HAP-1 (cell line): ENCODE results near the gene SMC1A.
"Not testable (repeated sequence)": the region's sequence is repeated elsewhere in the genome, so short reads cannot be mapped to it uniquely, and the experiment has no call there.

Experiments used
- DNase-seq, 2 experiments: peaks; one replicate each; pipeline ENCODE4 v3.0.0-alpha.2; 2016 to 2020; ENCODE audit warnings: low spot score in 2 of 2
- H3K27me3 ChIP-seq: fragments of 250-450 bp; sonication (Bioruptor Pico); 2 replicates; pipeline ENCODE4 v1.5.1; 2020; ENCODE audit warnings: low read depth, mild to moderate bottlenecking, moderate library complexity
- H3K36me3 ChIP-seq: fragments of 250-450 bp; sonication (Bioruptor Pico); replicated peaks from 2 replicates; pipeline ENCODE4 v1.5.1; 2020; ENCODE audit warnings: mild to moderate bottlenecking
- H3K4me1 ChIP-seq: fragments of 250-450 bp; sonication (Bioruptor Pico); 2 replicates; pipeline ENCODE4 v1.5.1; 2020; ENCODE audit warnings: mild to moderate bottlenecking
- H3K4me3 ChIP-seq: fragments of 250-450 bp; sonication (Bioruptor Pico); 2 replicates; pipeline ENCODE4 v1.5.1; 2020; ENCODE audit warnings: mild to moderate bottlenecking, moderate library complexity
- H3K9me3 ChIP-seq: fragments of 250-450 bp; sonication (Bioruptor Pico); 2 replicates; pipeline ENCODE4 v1.5.1; 2020; ENCODE audit warnings: mild to moderate bottlenecking, moderate library complexity
- in situ Hi-C: fragments of 300-500 bp; cut with MboI; formaldehyde crosslinking; loops from 3 replicates; pipeline ENCODE4 v1.14.3; 2020; ENCODE audit warnings: low sequenced_read_pairs, inconsistent platforms, mixed read lengths

The SMC1A gene

GRCh38 chrX:53438832-53439230, 16.4 kb upstream of the SMC1A start:
- peaks cover 4% of the 10 kb centered on the region; the same call in 1 of the 2 replicates for H3K27me3 ChIP-seq
- DNase-seq: no peak
- peaks cover 18% of the 10 kb centered on the region for H3K4me1 ChIP-seq
- no peaks in the 10 kb centered on the region for H3K36me3 ChIP-seq
- in situ Hi-C loops: no loop called here
- H3K4me3 ChIP-seq: no peak overlapping the region
- H3K9me3 ChIP-seq: no peaks in the 10 kb centered on the region

GRCh38 chrX:53438174-53438831, 15.8 kb upstream of the SMC1A start:
- H3K4me3 ChIP-seq: no peak overlapping the region
- in situ Hi-C loops: no loop called here
- no peaks in the 10 kb centered on the region for H3K9me3 ChIP-seq
- H3K27me3 ChIP-seq: peaks cover 4% of the 10 kb centered on the region; the same call in 1 of the 2 replicates
- peaks cover 18% of the 10 kb centered on the region for H3K4me1 ChIP-seq
- H3K36me3 ChIP-seq: no peaks in the 10 kb centered on the region
- no peak for DNase-seq

- Histone ChIP-seq H3K27me3 (peaks cover 4% of the 10 kb centered on the region; the same call in 1 of the 2 replicates), H3K4me1 (peaks cover 16% of the 10 kb centered on the region), H3K4me3 (no peak overlapping the region), H3K9me3 (no peaks in the 10 kb centered on the region), H3K36me3 (peaks cover 4% of the 10 kb centered on the region)
- in situ Hi-C loops: no loop called here
- no peak for DNase-seq
Measured at GRCh38 chrX:53437206-53437605, 14.8 kb upstream of the SMC1A start.

GRCh38 chrX:53435997-53436396, 13.5 kb upstream of the SMC1A start:
- Histone ChIP-seq H3K4me3 (no peak overlapping the region), H3K36me3 (peaks cover 16% of the 10 kb centered on the region), H3K9me3 (no peaks in the 10 kb centered on the region), H3K27me3 (peaks cover 4% of the 10 kb centered on the region; the same call in 1 of the 2 replicates), H3K4me1 (peaks cover 9% of the 10 kb centered on the region)
- in situ Hi-C loops: no loop called here
- peak; percentile 67 to 84 for DNase-seq

GRCh38 chrX:53433651-53434639, 11.5 kb upstream of the SMC1A start, which contains the start of gene HSD17B10:
Gene HSD17B10, minus strand, starts transcription at chrX:53434370. Its CDS starts 25 bp downstream, at chrX:53434345.
- H3K27me3 ChIP-seq: peaks cover 4% of the 10 kb centered on the region; the same call in 1 of the 2 replicates
- peaks cover 7% of the 10 kb centered on the region for H3K4me1 ChIP-seq
- H3K4me3 ChIP-seq: peak within 1 kb of the TSS; percentile 91
- peaks cover 24% of the 10 kb centered on the region for H3K36me3 ChIP-seq
- DNase-seq: peak; percentile 91 to 98
- no peaks in the 10 kb centered on the region for H3K9me3 ChIP-seq
- in situ Hi-C loops: no loop called here

GRCh38 chrX:53430231-53430630, 7.8 kb upstream of the SMC1A start:
- Histone ChIP-seq H3K36me3 (peaks cover 24% of the 10 kb centered on the region), H3K4me3 (no peak overlapping the region), H3K4me1 (peaks cover 7% of the 10 kb centered on the region), H3K9me3 (no peaks in the 10 kb centered on the region), H3K27me3 (no peaks in the 10 kb centered on the region)
- in situ Hi-C loops: no loop called here
- no peak for DNase-seq

- no peaks in the 10 kb centered on the region for H3K9me3 ChIP-seq
Measured at GRCh38 chrX:53429755-53430154, 7.3 kb upstream of the SMC1A start.

GRCh38 chrX:53422861-53423306, 430 bp upstream of the SMC1A start, which contains the start of gene RIBC1:
Gene RIBC1, plus strand, starts transcription at chrX:53422873. Its CDS starts 3,404 bp downstream, at chrX:53426277.
- in situ Hi-C loops: no loop called here
- H3K9me3 ChIP-seq: no peaks in the 10 kb centered on the region
- peak within 1 kb of the TSS; percentile 95 for H3K4me3 ChIP-seq
- peaks cover 15% of the 10 kb centered on the region for H3K36me3 ChIP-seq
- no peak for DNase-seq
- no peaks in the 10 kb centered on the region for H3K27me3 ChIP-seq
- H3K4me1 ChIP-seq: peaks cover 10% of the 10 kb centered on the region; the same call in 1 of the 2 replicates

More at GRCh38 chrX:53429755-53430154, 7.3 kb upstream of the SMC1A start:
- no peak overlapping the region for H3K4me3 ChIP-seq
- H3K27me3 ChIP-seq: no peaks in the 10 kb centered on the region
- peaks cover 4% of the 10 kb centered on the region for H3K4me1 ChIP-seq
- no peak for DNase-seq
- in situ Hi-C loops: no loop called here
- H3K36me3 ChIP-seq: peaks cover 24% of the 10 kb centered on the region

- DNase-seq: no peak
- peaks cover 10% of the 10 kb centered on the region; the same call in 1 of the 2 replicates for H3K4me1 ChIP-seq
- H3K27me3 ChIP-seq: no peaks in the 10 kb centered on the region
- in situ Hi-C loops: no loop called here
- no peaks in the 10 kb centered on the region for H3K9me3 ChIP-seq
- peaks cover 24% of the 10 kb centered on the region for H3K36me3 ChIP-seq
- H3K4me3 ChIP-seq: peak overlapping the region; percentile 95
Measured at GRCh38 chrX:53421772-53422085, 725 bp downstream of the SMC1A start.

GRCh38 chrX:53421125-53421524, 1.3 kb downstream of the SMC1A start:
- in situ Hi-C loops: no loop called here
- Histone ChIP-seq H3K36me3 (peaks cover 26% of the 10 kb centered on the region), H3K4me1 (peaks cover 10% of the 10 kb centered on the region; the same call in 1 of the 2 replicates), H3K27me3 (no peaks in the 10 kb centered on the region), H3K4me3 (peak overlapping the region; percentile 95), H3K9me3 (no peaks in the 10 kb centered on the region)
- DNase-seq: no peak

- H3K4me3 ChIP-seq, H3K27me3 ChIP-seq, in situ Hi-C loops, DNase-seq, H3K9me3 ChIP-seq: not testable (repeated sequence)
- peaks cover 10% of the 10 kb centered on the region; the same call in 1 of the 2 replicates for H3K4me1 ChIP-seq
- peaks cover 26% of the 10 kb centered on the region for H3K36me3 ChIP-seq
Measured at GRCh38 chrX:53420351-53420750, 2.1 kb downstream of the SMC1A start.

- Histone ChIP-seq H3K9me3 (no peaks in the 10 kb centered on the region), H3K36me3 (peaks cover 83% of the 10 kb centered on the region), H3K27me3 (no peaks in the 10 kb centered on the region), H3K4me1 (no peaks in the 10 kb centered on the region), H3K4me3 (no peak overlapping the region)
- no peak for DNase-seq
- in situ Hi-C loops: no loop called here
Measured at GRCh38 chrX:53412446-53412845, 10.0 kb downstream of the SMC1A start.

GRCh38 chrX:53403535-53403934, 18.9 kb downstream of the SMC1A start:
- no peak for DNase-seq
- Histone ChIP-seq H3K4me3 (no peak overlapping the region), H3K36me3 (peaks cover 94% of the 10 kb centered on the region), H3K27me3 (no peaks in the 10 kb centered on the region), H3K9me3 (no peaks in the 10 kb centered on the region), H3K4me1 (peaks cover 4% of the 10 kb centered on the region; the same call in 1 of the 2 replicates)
- in situ Hi-C loops: no loop called here
